A549 (cell line): ENCODE data around the gene OR6X1. TPM values are rescaled to one million over a fixed set of nuclear protein-coding genes. Genes with fewer than 3 reads are reported as not detected.

Source experiments
- ATAC-seq, 2 experiments: fragments of 200-7000 bp in 1 of 2; fragments of >200 bp in 1 of 2; cut with Nextera tagmentation in 1 of 2; cut with Tn5 transposase in 1 of 2; 3 replicates each; pipeline versions ENCODE4 v1.8.0 to v1.9.1; 2018 to 2020; ENCODE audit warnings: mild to moderate bottlenecking in 1 of 2, moderate library complexity in 1 of 2
- CTCF ChIA-PET: fragments of 300-600 bp; sonication (Branson Sonifier 250); formaldehyde crosslinking; extraction: SDS; loops from one replicate; lab custom pipeline; 2021; ENCODE audit warnings: antibody characterized with exemption, inconsistent platforms; lab: Yijun Ruan, JAX
- POLR2A ChIA-PET: fragments of 350-600 bp; formaldehyde crosslinking; extraction: SDS; loops from one replicate; lab custom pipeline; 2021; ENCODE audit warnings: antibody characterized with exemption, inconsistent platforms; lab: Yijun Ruan, JAX
- DNase-seq, 2 experiments: peaks; one replicate each; pipeline versions ENCODE4 v3.0.0 to v3.0.0-alpha.2; 2011 to 2016; ENCODE audit warnings: low read depth in 1 of 2, low spot score in 1 of 2
- FAIRE-seq: peaks from 2 replicates; lab custom pipeline; 2011; peaks lifted over from hg19 to GRCh38; lab: Jason Lieb, UNC
- H3K27ac ChIP-seq, 2 experiments: fragments of >200 bp; sonication (Bioruptor Twin); formaldehyde crosslinking; 3 replicates each; pipeline ENCODE4 v1.5.1; 2016 to 2017
- H3K4me1 ChIP-seq: fragments of >200 bp; sonication (Bioruptor Twin); formaldehyde crosslinking; 3 replicates; pipeline ENCODE4 v1.6.1; 2016
- H3K4me2 ChIP-seq: fragments of >200 bp; sonication (Bioruptor Twin); formaldehyde crosslinking; 3 replicates; pipeline ENCODE4 v1.6.1; 2016
- H3K4me3 ChIP-seq: fragments of >200 bp; sonication (Bioruptor Twin); formaldehyde crosslinking; 3 replicates; pipeline ENCODE4 v1.5.1; 2016
- H3K9me3 ChIP-seq: fragments of >200 bp; sonication (Bioruptor Twin); formaldehyde crosslinking; 3 replicates; pipeline ENCODE4 v1.6.1; 2016
- CBX8 ChIP-seq: fragments of 200-600 bp; sonication (generic); IDR thresholded peaks from 2 replicates; pipeline ENCODE4 v1.6.1; 2016
- CTCF ChIP-seq: fragments of >200 bp; sonication (Bioruptor Twin); formaldehyde crosslinking; IDR thresholded peaks from 3 replicates; pipeline ENCODE4 v1.5.1; 2016
- EHF ChIP-seq: fragments of 250-450 bp; sonication (Bioruptor Pico); IDR thresholded peaks from 2 replicates; pipeline ENCODE4 v1.5.0; 2020; ENCODE audit warnings: mild to moderate bottlenecking
- EHMT2 ChIP-seq: fragments of 200-600 bp; sonication (generic); IDR thresholded peaks from 2 replicates; pipeline ENCODE4 v1.6.1; 2016; ENCODE audit warnings: antibody characterized with exemption, low read depth, mild to moderate bottlenecking, moderate library complexity
- EP300 ChIP-seq, 2 experiments: fragments of >200 bp; sonication (Bioruptor Twin); formaldehyde crosslinking; IDR thresholded peaks; 2 replicates in 1 of 2; 3 replicates in 1 of 2; pipeline ENCODE4 v1.6.1; 2016 to 2017
- FOXS1 ChIP-seq: fragments of 250-450 bp; sonication (Bioruptor Pico); IDR thresholded peaks from 2 replicates; pipeline ENCODE4 v1.5.0; 2020; ENCODE audit warnings: mild to moderate bottlenecking, moderate library complexity
- GATA3 ChIP-seq: IDR thresholded peaks from 2 replicates; pipeline ENCODE4 v1.6.1; 2012; ENCODE audit warnings: borderline replicate concordance
- HDAC2 ChIP-seq: fragments of 200-600 bp; sonication (generic); IDR thresholded peaks from 2 replicates; pipeline ENCODE4 v1.6.1; 2016
- HOXA7 ChIP-seq: fragments of 250-450 bp; sonication (Bioruptor Pico); IDR thresholded peaks from 2 replicates; pipeline ENCODE4 v1.5.0; 2020; ENCODE audit warnings: mild to moderate bottlenecking, moderate library complexity
- HOXB13 ChIP-seq: fragments of 250-450 bp; sonication (Bioruptor Pico); IDR thresholded peaks from 2 replicates; pipeline ENCODE4 v1.5.0; 2020; ENCODE audit warnings: low read depth, mild to moderate bottlenecking, moderate library complexity
- JUN ChIP-seq, 2 experiments: fragments of >200 bp; sonication (Bioruptor Twin); formaldehyde crosslinking; IDR thresholded peaks; 2 replicates in 1 of 2; 3 replicates in 1 of 2; pipeline ENCODE4 v1.6.1; 2016 to 2017
- JUNB ChIP-seq: fragments of >200 bp; sonication (Bioruptor Twin); formaldehyde crosslinking; IDR thresholded peaks from 2 replicates; pipeline ENCODE4 v1.6.1; 2016
- KDM1A ChIP-seq: fragments of 200-600 bp; sonication (generic); IDR thresholded peaks from 2 replicates; pipeline ENCODE4 v1.6.1; 2016; ENCODE audit warnings: low read depth, mild to moderate bottlenecking
- MAFK ChIP-seq: fragments of 450-650 bp; IDR thresholded peaks from 2 replicates; pipeline ENCODE4 v1.6.1; 2014; ENCODE audit not compliant: partially characterized antibody
- MAX ChIP-seq: IDR thresholded peaks from 2 replicates; pipeline ENCODE4 v1.6.1; 2012
- MAZ ChIP-seq: fragments of 150-350 bp; IDR thresholded peaks from 2 replicates; pipeline ENCODE4 v1.6.1; 2014; ENCODE audit warnings: antibody characterized with exemption, low read depth, low read length, borderline replicate concordance
- NFE2L2 ChIP-seq: fragments of 150-350 bp; conservative IDR thresholded peaks from 2 replicates; pipeline ENCODE4 v1.6.1; 2014; ENCODE audit warnings: low read length
- PBX3 ChIP-seq: IDR thresholded peaks from 2 replicates; pipeline ENCODE4 v1.6.1; 2012
- POLR2AphosphoS2 ChIP-seq: conservative IDR thresholded peaks from 2 replicates; pipeline ENCODE4 v1.6.1; 2012; ENCODE audit warnings: low read length, improper control_type of control experiment, inconsistent platforms
- RAD21 ChIP-seq, 2 experiments: fragments of >200 bp in 1 of 2; sonication (Bioruptor Twin) in 1 of 2; formaldehyde crosslinking in 1 of 2; IDR thresholded peaks in 1 of 2; conservative IDR thresholded peaks in 1 of 2; 2 replicates in 1 of 2; 3 replicates in 1 of 2; pipeline ENCODE4 v1.6.1; 2012 to 2018; ENCODE audit warnings: inconsistent platforms in 1 of 2
- RNF2 ChIP-seq: fragments of 200-600 bp; sonication (generic); IDR thresholded peaks from 2 replicates; pipeline ENCODE4 v1.6.1; 2016; ENCODE audit warnings: low read depth, mild to moderate bottlenecking, antibody characterized with exemption, moderate library complexity, borderline replicate concordance
- SMC3 ChIP-seq: fragments of >200 bp; sonication (Bioruptor Twin); formaldehyde crosslinking; IDR thresholded peaks from 3 replicates; pipeline ENCODE4 v1.6.1; 2018; ENCODE audit warnings: inconsistent platforms
- SREBF2 ChIP-seq: fragments of 450-650 bp; IDR thresholded peaks from 2 replicates; pipeline ENCODE4 v1.6.1; 2014; ENCODE audit warnings: mild to moderate bottlenecking, moderate library complexity
- TFCP2L1 ChIP-seq: fragments of 250-450 bp; sonication (Bioruptor Pico); IDR thresholded peaks from 2 replicates; pipeline ENCODE4 v1.5.0; 2021; ENCODE audit warnings: mild to moderate bottlenecking
- TP53 ChIP-seq: fragments of 250-450 bp; sonication (Bioruptor Pico); IDR thresholded peaks from 2 replicates; pipeline ENCODE4 v1.5.0; 2021; ENCODE audit warnings: mild to moderate bottlenecking, moderate library complexity
- USF2 ChIP-seq: fragments of 450-650 bp; IDR thresholded peaks from 2 replicates; pipeline ENCODE4 v1.6.1; 2014; ENCODE audit warnings: antibody characterized with exemption
- ZNF302 ChIP-seq: fragments of 250-450 bp; sonication (Bioruptor Pico); IDR thresholded peaks from 2 replicates; pipeline ENCODE4 v1.9.0; 2021; ENCODE audit warnings: inconsistent platforms, mild to moderate bottlenecking, moderate library complexity
- ZSCAN20 ChIP-seq: fragments of 250-450 bp; sonication (Bioruptor Pico); IDR thresholded peaks from 2 replicates; pipeline ENCODE4 v1.8.0; 2022; ENCODE audit warnings: mild to moderate bottlenecking, moderate library complexity
- WGBS: methylation state at CpG from one replicate; pipeline ENCODE4 v1.1.6; 2017; ENCODE audit errors: missing lambda C conversion rate; 5-methylcytosine and 5-hydroxymethylcytosine counted together
- polyA plus RNA-seq, 4 experiments: library from polyadenylated mRNA; depleted of rRNA in 3 of 4; stranded (reverse); fragments of >200 nt; fragmentation: RNase III in 1 of 4; extraction: RNeasy Plus Mini Kit Qiagen cat#74134 plus additional on column Dnase treatment in 1 of 4; gene quantifications; 2 replicates in 3 of 4; 3 replicates in 1 of 4; pipeline ENCODE4 v1.2.3, GENCODE V29; 2011 to 2017

The OR6X1 gene
- polyA plus RNA-seq, 2 of the 4 experiments (the other 2 are of a cell fraction) = not detected

- POLR2A ChIA-PET = no interaction called here
- TF ChIP-seq FOXS1 (CRISPR knock-in tag) (no peak), KDM1A (no peak)
- TF ChIP-seq, all 56 proteins: peak for 0
- DNase-seq = no peak
- Histone ChIP-seq H3K4me1 (no peaks in the 10 kb centered on the region), H3K9me3 (no peaks in the 10 kb centered on the region), H3K4me3 (no peak overlapping the region), H3K4me2 (no peak overlapping the region), H3K27ac (no peak overlapping the region)
- no peak for ATAC-seq
- no peak for FAIRE-seq
- CTCF ChIA-PET = no interaction called here
- 16% methylated on average over 4 of the region's 4 CpGs for WGBS
Measured at GRCh38 chr11:123797114-123797513, 42.8 kb upstream of the OR6X1 start.

- POLR2A ChIA-PET = no interaction called here
- no peak for FAIRE-seq
- no peak for DNase-seq
- Histone ChIP-seq H3K4me3 (no peak overlapping the region), H3K9me3 (no peaks in the 10 kb centered on the region), H3K4me2 (no peak overlapping the region), H3K27ac (no peak overlapping the region)
- WGBS = 17% methylated on average over 1 of the region's 1 CpG
- no peak for ATAC-seq
- no peak for TF ChIP-seq HDAC2
- no peak for TF ChIP-seq GATA3
- no peak for TF ChIP-seq EHMT2
- TF ChIP-seq RAD21 (conservative IDR thresholded peaks at IDR 0.05 in 1 of 2, IDR thresholded peaks at IDR 0.05 in 1 of 2) = no peak
- TF ChIP-seq FOXS1 (CRISPR knock-in tag) = no peak
- no peak for TF ChIP-seq JUNB
- no peak for TF ChIP-seq HOXA7 (CRISPR knock-in tag)
- no peak for TF ChIP-seq HOXB13 (CRISPR knock-in tag)
- no peak for TF ChIP-seq ZSCAN20 (CRISPR knock-in tag)
- TF ChIP-seq CTCF = no peak
- TF ChIP-seq USF2 = no peak
- TF ChIP-seq, all 56 proteins: peak for 0
- CTCF ChIA-PET = no interaction called here
- H3K4me1 ChIP-seq = no peaks in the 10 kb centered on the region
Measured at GRCh38 chr11:123796226-123796625, 41.9 kb upstream of the OR6X1 start.

GRCh38 chr11:123783536-123783935 is 29.2 kb upstream of the OR6X1 start:
- POLR2A ChIA-PET = no interaction called here
- 0% methylated on average over 1 of the region's 1 CpG for WGBS
- TF ChIP-seq HOXB13 (CRISPR knock-in tag) = no peak
- no peak for TF ChIP-seq MAZ
- TF ChIP-seq MAFK = no peak
- TF ChIP-seq TP53 = no peak
- TF ChIP-seq EHF (CRISPR knock-in tag) = no peak
- TF ChIP-seq RAD21 (conservative IDR thresholded peaks at IDR 0.05 in 1 of 2, IDR thresholded peaks at IDR 0.05 in 1 of 2) = no peak
- TF ChIP-seq GATA3 = no peak
- TF ChIP-seq JUN (IDR thresholded peaks at IDR 0.05) = no peak
- no peak for TF ChIP-seq TFCP2L1
- Histone ChIP-seq H3K27ac (no peak overlapping the region), H3K9me3 (no peaks in the 10 kb centered on the region), H3K4me1 (no peaks in the 10 kb centered on the region), H3K4me3 (no peak overlapping the region), H3K4me2 (no peak overlapping the region)
- ATAC-seq (no peak), DNase-seq (no peak), FAIRE-seq (no peak)
- CTCF ChIA-PET = interaction anchor here (0.6 to 1.4 kb wide), 2 partner anchors 8 to 48 kb away, joined by 3 read pairs; no protein-coding TSS in a partner anchor

GRCh38 chr11:123778511-123778910 is 24.2 kb upstream of the OR6X1 start:
- CTCF ChIA-PET = interaction anchor here (1.4 kb wide), 1 partner anchor 19 kb away, joined by 3 read pairs; no protein-coding TSS in a partner anchor
- ATAC-seq = no peak
- FAIRE-seq = no peak
- no peak for TF ChIP-seq FOXS1 (CRISPR knock-in tag)
- TF ChIP-seq POLR2AphosphoS2 = no peak
- TF ChIP-seq SMC3 = no peak
- TF ChIP-seq SREBF2 = no peak
- TF ChIP-seq CBX8 = no peak
- TF ChIP-seq EP300 (IDR thresholded peaks at IDR 0.05) = no peak
- TF ChIP-seq MAX = no peak
- no peak for TF ChIP-seq PBX3
- TF ChIP-seq ZNF302 (CRISPR knock-in tag) = no peak
- TF ChIP-seq TFCP2L1 = no peak
- TF ChIP-seq NFE2L2 = no peak
- no peak for TF ChIP-seq RNF2

More at GRCh38 chr11:123778511-123778910, 24.2 kb upstream of the OR6X1 start:
- 87% methylated on average over 1 of the region's 1 CpG for WGBS
- POLR2A ChIA-PET = no interaction called here
- no peak overlapping the region for H3K4me2 ChIP-seq
- H3K4me3 ChIP-seq = no peak overlapping the region
- no peak for DNase-seq
- H3K9me3 ChIP-seq = no peaks in the 10 kb centered on the region
- no peaks in the 10 kb centered on the region for H3K4me1 ChIP-seq
- no peak overlapping the region for H3K27ac ChIP-seq
